SK-N-SH treated with all-trans-retinoic acid at 6 μM for 48 hours (cell line): Measurements from ENCODE around the gene MCEMP1.

Source experiments
- ATAC-seq: fragments of 200-7000 bp; cut with Tn5 transposase; 3 replicates; pipeline ENCODE4 v1.9.1; 2020; ENCODE audit warnings: mild to moderate bottlenecking, moderate library complexity
- ARNTL ChIP-seq: fragments of 450-650 bp; formaldehyde crosslinking; IDR thresholded peaks from 2 replicates; pipeline ENCODE4 v1.5.0; 2020; ENCODE audit warnings: low read depth, mild to moderate bottlenecking, moderate library complexity, borderline replicate concordance
- BACH2 ChIP-seq: fragments of 250-450 bp; sonication (Bioruptor Pico); IDR thresholded peaks from 2 replicates; pipeline ENCODE4 v1.9.0; 2021; ENCODE audit warnings: mild to moderate bottlenecking, borderline replicate concordance
- CSDC2 ChIP-seq: fragments of 250-450 bp; sonication (Bioruptor Pico); IDR thresholded peaks from 2 replicates; pipeline ENCODE4 v1.5.0; 2020; ENCODE audit warnings: mild to moderate bottlenecking, moderate library complexity
- CSRNP3 ChIP-seq: fragments of 250-450 bp; sonication (Bioruptor Pico); IDR thresholded peaks from 2 replicates; pipeline ENCODE4 v1.5.1; 2021; ENCODE audit warnings: mild to moderate bottlenecking, moderate library complexity
- ESRRG ChIP-seq: fragments of 250-450 bp; sonication (Bioruptor Pico); IDR thresholded peaks from 2 replicates; pipeline ENCODE4 v1.6.1; 2021; ENCODE audit warnings: mild to moderate bottlenecking
- GLIS3 ChIP-seq: fragments of 250-450 bp; sonication (Bioruptor Pico); IDR thresholded peaks from 2 replicates; pipeline ENCODE4 v1.5.0; 2020; ENCODE audit warnings: mild to moderate bottlenecking, moderate library complexity
- ISL1 ChIP-seq: fragments of 250-450 bp; sonication (Bioruptor Pico); IDR thresholded peaks from 2 replicates; pipeline ENCODE4 v2.1.2; 2022; ENCODE audit warnings: mild to moderate bottlenecking, moderate library complexity
- OSR1 ChIP-seq: fragments of 250-450 bp; sonication (Bioruptor Pico); IDR thresholded peaks from 2 replicates; pipeline ENCODE4 v1.8.0; 2022; ENCODE audit warnings: moderate library complexity, mild to moderate bottlenecking, inconsistent platforms
- PATZ1 ChIP-seq: fragments of 250-450 bp; sonication (Bioruptor Pico); IDR thresholded peaks from 2 replicates; pipeline ENCODE4 v1.8.0; 2020; ENCODE audit warnings: mild to moderate bottlenecking, moderate library complexity, borderline replicate concordance
- POU6F1 ChIP-seq: fragments of 250-450 bp; sonication (Bioruptor Pico); IDR thresholded peaks from 2 replicates; pipeline ENCODE4 v1.8.0; 2021; ENCODE audit warnings: low read depth, mild to moderate bottlenecking, moderate library complexity, borderline replicate concordance
- PPARA ChIP-seq: fragments of 250-450 bp; sonication (Bioruptor Pico); IDR thresholded peaks from 2 replicates; pipeline ENCODE4 v1.5.0; 2020; ENCODE audit warnings: mild to moderate bottlenecking, borderline replicate concordance
- RARB ChIP-seq: fragments of 250-450 bp; sonication (Bioruptor Pico); IDR thresholded peaks from 2 replicates; pipeline ENCODE4 v1.8.0; 2021; ENCODE audit warnings: mild to moderate bottlenecking, moderate library complexity
- SNAI2 ChIP-seq: fragments of 250-450 bp; sonication (Bioruptor Pico); IDR thresholded peaks from 2 replicates; pipeline ENCODE4 v1.5.0; 2020; ENCODE audit warnings: mild to moderate bottlenecking, moderate library complexity
- TCF4 ChIP-seq: fragments of 250-450 bp; sonication (Bioruptor Pico); IDR thresholded peaks from 2 replicates; pipeline ENCODE4 v1.8.0; 2021; ENCODE audit warnings: mild to moderate bottlenecking, moderate library complexity, borderline replicate concordance
- TOX ChIP-seq: fragments of 250-450 bp; sonication (Bioruptor Pico); IDR thresholded peaks from 2 replicates; pipeline ENCODE4 v1.8.0; 2021; ENCODE audit warnings: mild to moderate bottlenecking, moderate library complexity, borderline replicate concordance
- TSHZ2 ChIP-seq: fragments of 250-450 bp; sonication (Bioruptor Pico); IDR thresholded peaks from 2 replicates; pipeline ENCODE4 v1.5.0; 2020; ENCODE audit warnings: mild to moderate bottlenecking, moderate library complexity
- ZC3H10 ChIP-seq: fragments of 250-450 bp; sonication (Bioruptor Pico); IDR thresholded peaks from 2 replicates; pipeline ENCODE4 v1.5.1; 2021; ENCODE audit warnings: mild to moderate bottlenecking, moderate library complexity
- ZFP3 ChIP-seq: fragments of 250-450 bp; sonication (Bioruptor Pico); IDR thresholded peaks from 2 replicates; pipeline ENCODE4 v1.5.0; 2020; ENCODE audit warnings: mild to moderate bottlenecking, moderate library complexity
- ZFP30 ChIP-seq: fragments of 450-650 bp; formaldehyde crosslinking; IDR thresholded peaks from 2 replicates; pipeline ENCODE4 v1.5.0; 2022; ENCODE audit warnings: mild to moderate bottlenecking, moderate library complexity
- ZNF565 ChIP-seq: fragments of 450-650 bp; formaldehyde crosslinking; conservative IDR thresholded peaks from 2 replicates; pipeline ENCODE4 v1.5.0; 2020; ENCODE audit warnings: low read depth, mild to moderate bottlenecking, moderate library complexity
- ZNF70 ChIP-seq: fragments of 450-650 bp; formaldehyde crosslinking; IDR thresholded peaks from 2 replicates; pipeline ENCODE4 v1.5.0; 2020; ENCODE audit warnings: mild to moderate bottlenecking, moderate library complexity
- ZNF8 ChIP-seq: fragments of 450-650 bp; formaldehyde crosslinking; IDR thresholded peaks from 2 replicates; pipeline ENCODE4 v1.5.0; 2020; ENCODE audit warnings: mild to moderate bottlenecking, moderate library complexity

The MCEMP1 gene

GRCh38 chr19:7682175-7682855, 5.4 kb downstream of the MCEMP1 start:
- TF ChIP-seq CSDC2 (no peak), ZNF8 (CRISPR knock-in tag) (no peak), PATZ1 (no peak), SNAI2 (no peak), GLIS3 (CRISPR knock-in tag) (no peak), BACH2 (CRISPR knock-in tag) (no peak), ZNF70 (no peak), ESRRG (CRISPR knock-in tag) (no peak), TCF4 (CRISPR knock-in tag) (no peak), CSRNP3 (CRISPR knock-in tag) (no peak), ZNF565 (CRISPR knock-in tag) (no peak), POU6F1 (no peak), RARB (CRISPR knock-in tag) (no peak)
- ATAC-seq: no peak

- TF ChIP-seq POU6F1 (no peak), ZNF70 (no peak), SNAI2 (no peak), CSRNP3 (CRISPR knock-in tag) (no peak), PATZ1 (no peak)
- no peak for ATAC-seq
These were observed 8.9 kb downstream of the MCEMP1 start for GRCh38 chr19:7685546-7686445.

- TF ChIP-seq ZFP30 (CRISPR knock-in tag): no peak
- TF ChIP-seq TSHZ2 (CRISPR knock-in tag): no peak
- no peak for TF ChIP-seq ZNF70
- TF ChIP-seq PPARA (CRISPR knock-in tag): no peak
- TF ChIP-seq ISL1 (CRISPR knock-in tag): no peak
- no peak for TF ChIP-seq TOX (CRISPR knock-in tag)
- no peak for TF ChIP-seq ARNTL (CRISPR knock-in tag)
- no peak for TF ChIP-seq OSR1
- TF ChIP-seq ZC3H10: no peak
- TF ChIP-seq ZFP3 (CRISPR knock-in tag): no peak
- TF ChIP-seq POU6F1: no peak
- no peak for TF ChIP-seq BACH2 (CRISPR knock-in tag)
- TF ChIP-seq GLIS3 (CRISPR knock-in tag): no peak
- peak; percentile 27; the same call in 2 of the 3 replicates for ATAC-seq
These were observed 10.3 kb downstream of the MCEMP1 start for GRCh38 chr19:7687177-7687576.
